A549 (cell line): Measurements from ENCODE around the gene CNTNAP1. TPM values are rescaled to one million over a fixed set of nuclear protein-coding genes. Genes with fewer than 3 reads are reported as not detected.

Source experiments
- ATAC-seq, 2 experiments: fragments of 200-7000 bp in 1 of 2; fragments of >200 bp in 1 of 2; cut with Nextera tagmentation in 1 of 2; cut with Tn5 transposase in 1 of 2; 3 replicates each; pipeline versions ENCODE4 v1.8.0 to v1.9.1; 2018 to 2020; ENCODE audit warnings: mild to moderate bottlenecking in 1 of 2, moderate library complexity in 1 of 2
- CTCF ChIA-PET: fragments of 300-600 bp; sonication (Branson Sonifier 250); formaldehyde crosslinking; extraction: SDS; loops from one replicate; lab custom pipeline; 2021; ENCODE audit warnings: antibody characterized with exemption, inconsistent platforms; lab: Yijun Ruan, JAX
- POLR2A ChIA-PET: fragments of 350-600 bp; formaldehyde crosslinking; extraction: SDS; loops from one replicate; lab custom pipeline; 2021; ENCODE audit warnings: antibody characterized with exemption, inconsistent platforms; lab: Yijun Ruan, JAX
- DNase-seq, 2 experiments: peaks; one replicate each; pipeline versions ENCODE4 v3.0.0 to v3.0.0-alpha.2; 2011 to 2016; ENCODE audit warnings: low read depth in 1 of 2, low spot score in 1 of 2
- FAIRE-seq: peaks from 2 replicates; lab custom pipeline; 2011; peaks lifted over from hg19 to GRCh38; lab: Jason Lieb, UNC
- H3K27ac ChIP-seq, 2 experiments: fragments of >200 bp; sonication (Bioruptor Twin); formaldehyde crosslinking; 3 replicates each; pipeline ENCODE4 v1.5.1; 2016 to 2017
- H3K4me1 ChIP-seq: fragments of >200 bp; sonication (Bioruptor Twin); formaldehyde crosslinking; 3 replicates; pipeline ENCODE4 v1.6.1; 2016
- H3K4me2 ChIP-seq: fragments of >200 bp; sonication (Bioruptor Twin); formaldehyde crosslinking; 3 replicates; pipeline ENCODE4 v1.6.1; 2016
- H3K4me3 ChIP-seq: fragments of >200 bp; sonication (Bioruptor Twin); formaldehyde crosslinking; 3 replicates; pipeline ENCODE4 v1.5.1; 2016
- H3K9me3 ChIP-seq: fragments of >200 bp; sonication (Bioruptor Twin); formaldehyde crosslinking; 3 replicates; pipeline ENCODE4 v1.6.1; 2016
- ATOH8 ChIP-seq: fragments of 250-450 bp; sonication (Bioruptor Pico); IDR thresholded peaks from 2 replicates; pipeline ENCODE4 v1.5.0; 2020; ENCODE audit warnings: low read depth, mild to moderate bottlenecking, moderate library complexity
- CTCF ChIP-seq: fragments of >200 bp; sonication (Bioruptor Twin); formaldehyde crosslinking; IDR thresholded peaks from 3 replicates; pipeline ENCODE4 v1.5.1; 2016
- E2F6 ChIP-seq: IDR thresholded peaks from 2 replicates; pipeline ENCODE4 v1.6.1; 2012; ENCODE audit warnings: low read depth, borderline replicate concordance
- EHF ChIP-seq: fragments of 250-450 bp; sonication (Bioruptor Pico); IDR thresholded peaks from 2 replicates; pipeline ENCODE4 v1.5.0; 2020; ENCODE audit warnings: mild to moderate bottlenecking
- ELK1 ChIP-seq: fragments of 150-350 bp; IDR thresholded peaks from 2 replicates; pipeline ENCODE4 v1.6.1; 2014; ENCODE audit warnings: low read depth, mild to moderate bottlenecking, low read length
- HOXB13 ChIP-seq: fragments of 250-450 bp; sonication (Bioruptor Pico); IDR thresholded peaks from 2 replicates; pipeline ENCODE4 v1.5.0; 2020; ENCODE audit warnings: low read depth, mild to moderate bottlenecking, moderate library complexity
- HOXB5 ChIP-seq: fragments of 250-450 bp; sonication (Bioruptor Pico); IDR thresholded peaks from 2 replicates; pipeline ENCODE4 v1.5.0; 2020; ENCODE audit warnings: mild to moderate bottlenecking, moderate library complexity
- JUNB ChIP-seq: fragments of >200 bp; sonication (Bioruptor Twin); formaldehyde crosslinking; IDR thresholded peaks from 2 replicates; pipeline ENCODE4 v1.6.1; 2016
- KDM5A ChIP-seq: fragments of 200-600 bp; sonication (generic); IDR thresholded peaks from 2 replicates; pipeline ENCODE4 v1.6.1; 2016; ENCODE audit warnings: antibody characterized with exemption, mild to moderate bottlenecking
- MAZ ChIP-seq: fragments of 150-350 bp; IDR thresholded peaks from 2 replicates; pipeline ENCODE4 v1.6.1; 2014; ENCODE audit warnings: antibody characterized with exemption, low read depth, low read length, borderline replicate concordance
- MYC ChIP-seq: IDR thresholded peaks from 2 replicates; pipeline ENCODE4 v1.6.1; 2012; ENCODE audit warnings: mild to moderate bottlenecking, inconsistent platforms, low read length, improper control_type of control experiment, borderline replicate concordance
- NFE2L2 ChIP-seq: fragments of 150-350 bp; conservative IDR thresholded peaks from 2 replicates; pipeline ENCODE4 v1.6.1; 2014; ENCODE audit warnings: low read length
- PBX3 ChIP-seq: IDR thresholded peaks from 2 replicates; pipeline ENCODE4 v1.6.1; 2012
- PHF8 ChIP-seq: fragments of 200-600 bp; sonication (generic); IDR thresholded peaks from 2 replicates; pipeline ENCODE4 v1.6.1; 2016; ENCODE audit warnings: low read depth, mild to moderate bottlenecking, antibody characterized with exemption, moderate library complexity, borderline replicate concordance
- POLR2A ChIP-seq: IDR thresholded peaks from 2 replicates; pipeline ENCODE4 v1.6.1; 2012; ENCODE audit warnings: mild to moderate bottlenecking, low read length
- RAD21 ChIP-seq, 2 experiments: fragments of >200 bp in 1 of 2; sonication (Bioruptor Twin) in 1 of 2; formaldehyde crosslinking in 1 of 2; IDR thresholded peaks in 1 of 2; conservative IDR thresholded peaks in 1 of 2; 2 replicates in 1 of 2; 3 replicates in 1 of 2; pipeline ENCODE4 v1.6.1; 2012 to 2018; ENCODE audit warnings: inconsistent platforms in 1 of 2
- RARB ChIP-seq: fragments of 250-450 bp; sonication (Bioruptor Pico); IDR thresholded peaks from 2 replicates; pipeline ENCODE4 v1.8.0; 2021; ENCODE audit warnings: mild to moderate bottlenecking, moderate library complexity
- RNF2 ChIP-seq: fragments of 200-600 bp; sonication (generic); IDR thresholded peaks from 2 replicates; pipeline ENCODE4 v1.6.1; 2016; ENCODE audit warnings: low read depth, mild to moderate bottlenecking, antibody characterized with exemption, moderate library complexity, borderline replicate concordance
- TFCP2L1 ChIP-seq: fragments of 250-450 bp; sonication (Bioruptor Pico); IDR thresholded peaks from 2 replicates; pipeline ENCODE4 v1.5.0; 2021; ENCODE audit warnings: mild to moderate bottlenecking
- USF2 ChIP-seq: fragments of 450-650 bp; IDR thresholded peaks from 2 replicates; pipeline ENCODE4 v1.6.1; 2014; ENCODE audit warnings: antibody characterized with exemption
- ZC3H11A ChIP-seq: fragments of 450-650 bp; IDR thresholded peaks from 2 replicates; pipeline ENCODE4 v1.6.1; 2014; ENCODE audit warnings: antibody characterized with exemption, mild to moderate bottlenecking
- ZFP36 ChIP-seq: fragments of 450-650 bp; IDR thresholded peaks from 2 replicates; pipeline ENCODE4 v1.6.1; 2014; ENCODE audit warnings: borderline replicate concordance; ENCODE audit not compliant: partially characterized antibody
- ZNF302 ChIP-seq: fragments of 250-450 bp; sonication (Bioruptor Pico); IDR thresholded peaks from 2 replicates; pipeline ENCODE4 v1.9.0; 2021; ENCODE audit warnings: inconsistent platforms, mild to moderate bottlenecking, moderate library complexity
- WGBS: methylation state at CpG from one replicate; pipeline ENCODE4 v1.1.6; 2017; ENCODE audit errors: missing lambda C conversion rate; 5-methylcytosine and 5-hydroxymethylcytosine counted together
- polyA plus RNA-seq, 4 experiments: library from polyadenylated mRNA; depleted of rRNA in 3 of 4; stranded (reverse); fragments of >200 nt; fragmentation: RNase III in 1 of 4; extraction: RNeasy Plus Mini Kit Qiagen cat#74134 plus additional on column Dnase treatment in 1 of 4; gene quantifications; 2 replicates in 3 of 4; 3 replicates in 1 of 4; pipeline ENCODE4 v1.2.3, GENCODE V29; 2011 to 2017

Gene CNTNAP1
- polyA plus RNA-seq, 2 of the 4 experiments (the other 2 are of a cell fraction), result 6.3 to 8.2 TPM

GRCh38 chr17:42683407-42684034 lies 1.2 kb downstream of the CNTNAP1 start:
- Histone ChIP-seq H3K9me3 (no peaks in the 10 kb centered on the region), H3K27ac (peak overlapping the region in 1 of 2 experiments; percentile 80; a peak in 3 of 6 replicates)

DNA sequence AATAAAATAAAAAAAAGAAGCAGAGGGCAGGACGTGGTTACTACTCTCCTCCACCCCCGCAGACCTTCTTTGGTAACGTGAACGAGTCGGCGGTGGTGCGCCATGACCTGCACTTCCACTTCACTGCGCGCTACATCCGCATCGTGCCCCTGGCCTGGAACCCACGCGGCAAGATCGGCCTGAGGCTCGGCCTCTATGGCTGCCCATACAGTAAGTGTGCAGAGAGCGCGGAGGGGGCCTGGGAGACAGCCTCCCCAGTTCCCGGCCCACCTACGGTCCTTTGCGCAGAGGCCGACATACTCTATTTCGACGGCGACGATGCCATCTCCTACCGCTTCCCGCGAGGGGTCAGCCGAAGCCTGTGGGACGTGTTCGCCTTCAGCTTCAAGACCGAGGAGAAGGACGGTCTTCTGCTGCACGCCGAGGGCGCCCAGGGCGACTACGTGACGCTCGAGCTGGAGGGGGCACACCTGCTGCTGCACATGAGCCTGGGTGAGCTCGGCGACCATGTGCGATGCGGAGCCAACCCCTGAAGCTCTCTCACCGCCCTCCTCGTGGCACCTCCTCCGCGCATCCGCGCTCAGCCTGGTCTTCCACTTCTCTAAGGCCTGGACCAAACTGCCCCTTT lies 2.7 kb downstream of the CNTNAP1 start:
- FAIRE-seq (no peak), ATAC-seq (no peak), DNase-seq (no peak)
- H3K27ac ChIP-seq, result no peak overlapping the region
- H3K4me2 ChIP-seq, result no peak overlapping the region
- WGBS, result 93% methylated on average over 50 of the region's 50 CpGs
- no peak overlapping the region for H3K4me3 ChIP-seq
- H3K9me3 ChIP-seq, result no peaks in the 10 kb centered on the region
- CTCF ChIA-PET, result interaction anchor here (1.2 to 4.4 kb wide), 4 partner anchors 10 to 106 kb away, joined by 3 to 44 read pairs (median 8); partner anchors contain the start of gene PSMC3IP
- peaks cover 13% of the 10 kb centered on the region for H3K4me1 ChIP-seq
- POLR2A ChIA-PET, result no interaction called here
- TF ChIP-seq RNF2 (no peak), USF2 (no peak), PHF8 (no peak), EHF (CRISPR knock-in tag) (no peak), ATOH8 (CRISPR knock-in tag) (no peak), E2F6 (no peak), NFE2L2 (no peak), HOXB13 (CRISPR knock-in tag) (no peak), HOXB5 (CRISPR knock-in tag) (no peak), ZFP36 (no peak), JUNB (no peak), POLR2A (no peak), MAZ (no peak), MYC (no peak), ZC3H11A (no peak), ZNF302 (CRISPR knock-in tag) (no peak)

More at GRCh38 chr17:42683407-42684034, 1.2 kb downstream of the CNTNAP1 start:
- Histone ChIP-seq H3K4me1 (peaks cover 27% of the 10 kb centered on the region), H3K4me2 (peak overlapping the region; percentile 50), H3K4me3 (no peak overlapping the region)
- no peak for TF ChIP-seq PBX3
- no peak for TF ChIP-seq CTCF
- TF ChIP-seq RARB (CRISPR knock-in tag), result no peak
- no peak for TF ChIP-seq ZC3H11A
- no peak for TF ChIP-seq ELK1
- no peak for TF ChIP-seq EHF (CRISPR knock-in tag)
- no peak for TF ChIP-seq TFCP2L1 (CRISPR knock-in tag)
- no peak for TF ChIP-seq RAD21 (conservative IDR thresholded peaks at IDR 0.05 in 1 of 2, IDR thresholded peaks at IDR 0.05 in 1 of 2)
- TF ChIP-seq KDM5A, result no peak
- ATAC-seq (no peak), FAIRE-seq (no peak), DNase-seq (no peak)
- WGBS, result 93% methylated on average over 24 of the region's 25 CpGs
- CTCF ChIA-PET, result interaction anchor here (0.6 to 4.4 kb wide), 19 partner anchors 9 to 415 kb away, joined by 3 to 44 read pairs (median 4); partner anchors contain the start of genes PSMC3IP, RETREG3 and TUBG1
- POLR2A ChIA-PET, result interaction anchor here (0.8 to 1.0 kb wide), 2 partner anchors 105 to 135 kb away, joined by 3 read pairs; no protein-coding TSS in a partner anchor
